ENCODE measurements around the gene STPG4.

DNA sequence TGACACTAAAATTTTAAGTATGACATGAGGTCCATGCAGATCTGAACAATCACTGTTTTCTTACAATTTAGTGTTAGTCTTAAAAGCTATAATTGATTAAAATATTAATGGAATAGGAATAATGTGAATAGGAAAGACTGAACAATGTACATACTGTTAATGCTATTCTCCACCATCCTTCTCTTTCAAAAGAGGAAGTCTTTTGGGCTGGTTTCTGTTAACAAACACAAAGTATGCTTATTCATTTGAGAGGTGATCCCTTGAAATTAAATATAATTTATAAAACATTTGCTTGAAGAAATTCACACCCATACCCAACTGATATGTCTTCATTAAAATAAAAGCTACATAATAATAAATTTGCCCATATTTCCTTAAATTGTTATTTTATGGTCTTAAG lies 2.3 kb downstream of the STPG4 start:
- TF ChIP-seq, protein P1, sequence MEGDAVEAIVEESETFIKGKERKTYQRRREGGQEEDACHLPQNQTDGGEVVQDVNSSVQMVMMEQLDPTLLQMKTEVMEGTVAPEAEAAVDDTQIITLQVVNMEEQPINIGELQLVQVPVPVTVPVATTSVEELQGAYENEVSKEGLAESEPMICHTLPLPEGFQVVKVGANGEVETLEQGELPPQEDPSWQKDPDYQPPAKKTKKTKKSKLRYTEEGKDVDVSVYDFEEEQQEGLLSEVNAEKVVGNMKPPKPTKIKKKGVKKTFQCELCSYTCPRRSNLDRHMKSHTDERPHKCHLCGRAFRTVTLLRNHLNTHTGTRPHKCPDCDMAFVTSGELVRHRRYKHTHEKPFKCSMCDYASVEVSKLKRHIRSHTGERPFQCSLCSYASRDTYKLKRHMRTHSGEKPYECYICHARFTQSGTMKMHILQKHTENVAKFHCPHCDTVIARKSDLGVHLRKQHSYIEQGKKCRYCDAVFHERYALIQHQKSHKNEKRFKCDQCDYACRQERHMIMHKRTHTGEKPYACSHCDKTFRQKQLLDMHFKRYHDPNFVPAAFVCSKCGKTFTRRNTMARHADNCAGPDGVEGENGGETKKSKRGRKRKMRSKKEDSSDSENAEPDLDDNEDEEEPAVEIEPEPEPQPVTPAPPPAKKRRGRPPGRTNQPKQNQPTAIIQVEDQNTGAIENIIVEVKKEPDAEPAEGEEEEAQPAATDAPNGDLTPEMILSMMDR (IDR thresholded peaks at IDR 0.05) = no peak
- no peak for TF ChIP-seq POLR2A (IDR thresholded peaks at IDR 0.05)

All from tibial nerve (tissue), 3 donors.